MCF 10A (cell line): ENCODE results near the gene BARHL1. TPM values are rescaled to one million over a fixed set of nuclear protein-coding genes. Genes with fewer than 3 reads are reported as not detected.

Experiments used
- BruUV-seq: library from RNA; stranded (reverse); fragments of 400-500 nt; replicated peaks from 2 replicates; lab custom pipeline; 2021; lab: Mats Ljungman, UMichigan
- CTCF ChIA-PET: fragments of 300-600 bp; sonication (Branson Sonifier 250); formaldehyde crosslinking; extraction: SDS; loops from one replicate; lab custom pipeline; 2021; ENCODE audit warnings: antibody characterized with exemption, inconsistent platforms; lab: Yijun Ruan, JAX
- POLR2A ChIA-PET: fragments of 300-600, 350-650 bp; sonication (Branson Sonifier 250); formaldehyde crosslinking; extraction: SDS; loops from one replicate; lab custom pipeline; 2020; ENCODE audit warnings: antibody characterized with exemption, inconsistent platforms; lab: Yijun Ruan, JAX
- DNase-seq: peaks from one replicate; pipeline ENCODE4 v3.0.0-alpha.2; 2018; ENCODE audit not compliant: unreplicated experiment
- H3K27ac Mint-ChIP-seq: one replicate; pipeline ENCODE4 v1.8.0; 2022; ENCODE audit warnings: mild to moderate bottlenecking, low read depth, mixed read lengths; ENCODE audit not compliant: unreplicated experiment
- H3K27me3 Mint-ChIP-seq: one replicate; pipeline ENCODE4 v1.8.0; 2022; ENCODE audit warnings: mixed read lengths; ENCODE audit not compliant: insufficient read depth, unreplicated experiment
- H3K36me3 Mint-ChIP-seq: one replicate; pipeline ENCODE4 v1.8.0; 2022; ENCODE audit warnings: mild to moderate bottlenecking, moderate library complexity, mixed read lengths; ENCODE audit not compliant: insufficient read depth, unreplicated experiment
- H3K4me1 Mint-ChIP-seq: one replicate; pipeline ENCODE4 v1.8.0; 2022; ENCODE audit warnings: mixed read lengths; ENCODE audit not compliant: insufficient read depth, unreplicated experiment
- H3K4me3 Mint-ChIP-seq: one replicate; pipeline ENCODE4 v1.8.0; 2022; ENCODE audit warnings: mild to moderate bottlenecking, moderate library complexity, mixed read lengths; ENCODE audit not compliant: unreplicated experiment
- H3K9me3 Mint-ChIP-seq: one replicate; pipeline ENCODE4 v1.8.0; 2022; ENCODE audit warnings: mixed read lengths; ENCODE audit not compliant: unreplicated experiment
- CTCF ChIP-seq: fragments of 200-600 bp; IDR thresholded peaks from one replicate; pipeline ENCODE4 v1.8.0; 2022; ENCODE audit warnings: antibody characterized with exemption, mild to moderate bottlenecking; ENCODE audit not compliant: unreplicated experiment
- intact Hi-C: fragments of 100-400 bp; cut with micrococcal nuclease; formaldehyde crosslinking; loops from 2 replicates; pipeline ENCODE4 v1.14.1; 2022
- total RNA-seq: library from RNA; stranded (reverse); gene quantifications from 2 replicates; pipeline ENCODE4 v1.2.3, GENCODE V29; 2022

BARHL1 gene
- total RNA-seq, 1 experiment from 2014 or later, result not detected

- Mint-ChIP-seq H3K27ac (no peak overlapping the region), H3K27me3 (no peaks in the 10 kb centered on the region), H3K9me3 (no peaks in the 10 kb centered on the region), H3K36me3 (peaks cover 45% of the 10 kb centered on the region), H3K4me3 (no peak overlapping the region), H3K4me1 (peaks cover 7% of the 10 kb centered on the region)
- ChIA-PET POLR2A (interaction anchor here (1.2 kb wide), 1 partner anchor 14 kb away, joined by 3 read pairs; no protein-coding TSS in a partner anchor), CTCF (no interaction called here)
- BruUV-seq, result no TSS peak
- intact Hi-C loops, result no loop called here
- no peak for DNase-seq
- no peak for TF ChIP-seq CTCF
These were observed 55.4 kb downstream of the BARHL1 start for GRCh38 chr9:132637801-132638200.

- no peak for TF ChIP-seq CTCF
- POLR2A ChIA-PET, result no interaction called here
- DNase-seq, result peak; percentile 29
- Mint-ChIP-seq H3K27me3 (no peaks in the 10 kb centered on the region), H3K4me3 (no peak overlapping the region), H3K27ac (no peak overlapping the region), H3K9me3 (no peaks in the 10 kb centered on the region), H3K36me3 (peaks cover 50% of the 10 kb centered on the region), H3K4me1 (peaks cover 4% of the 10 kb centered on the region)
- CTCF ChIA-PET, result no interaction called here
- intact Hi-C loops, result no loop called here
- BruUV-seq, result no TSS peak
These were observed 55.8 kb downstream of the BARHL1 start for GRCh38 chr9:132638240-132638639.

- intact Hi-C loops, result no loop called here
- POLR2A ChIA-PET, result no interaction called here
- H3K27me3 Mint-ChIP-seq, result no peaks in the 10 kb centered on the region
- CTCF ChIA-PET, result interaction anchor here (1.0 kb wide), 1 partner anchor 35 kb away, joined by 3 read pairs; no protein-coding TSS in a partner anchor
- no TSS peak for BruUV-seq
- H3K36me3 Mint-ChIP-seq, result peaks cover 54% of the 10 kb centered on the region
- H3K27ac Mint-ChIP-seq, result no peak overlapping the region
- no peak for DNase-seq
- H3K9me3 Mint-ChIP-seq, result no peaks in the 10 kb centered on the region
- H3K4me3 Mint-ChIP-seq, result no peak overlapping the region
- no peaks in the 10 kb centered on the region for H3K4me1 Mint-ChIP-seq
- no peak for TF ChIP-seq CTCF
These were observed 56.9 kb downstream of the BARHL1 start for GRCh38 chr9:132639322-132639721.

Other genes starting within 250 kb of the BARHL1 start
- gene SETX, start 227.6 kb upstream of the BARHL1 start, total RNA-seq, result 41.1 and 44.6 TPM in 2 replicates
- gene TTF1, start 175.8 kb upstream of the BARHL1 start, total RNA-seq, result 9.7 and 10.6 TPM in 2 replicates
- not detected in 2 replicates for gene CFAP77, start 172.4 kb upstream of the BARHL1 start, total RNA-seq
- gene DDX31, start 87.4 kb downstream of the BARHL1 start, total RNA-seq, result 28.5 and 28.8 TPM in 2 replicates
- 18.3 and 19.7 TPM in 2 replicates for gene GTF3C4, start 87.9 kb downstream of the BARHL1 start, total RNA-seq